TTC549 (cell line): ENCODE data around the gene SHISA6.

ENCODE experiments used
- FAIRE-seq: peaks from 2 replicates; lab custom pipeline; 2012; peaks lifted over from hg19 to GRCh38; lab: Jason Lieb, UNC

Gene SHISA6

GRCh38 chr17:11240841-11241610 lies at the start of gene SHISA6:
Gene SHISA6 (plus strand): TSS chr17:11241213.
- FAIRE-seq: no peak

GRCh38 chr17:11195801-11196200 lies 45.2 kb upstream of the SHISA6 start:
- FAIRE-seq: no peak

GRCh38 chr17:11204991-11205390 lies 36.0 kb upstream of the SHISA6 start:
- no peak for FAIRE-seq

- FAIRE-seq: no peak
Observed at GRCh38 chr17:11205659-11206058, 35.4 kb upstream of the SHISA6 start.

- no peak for FAIRE-seq
Observed at GRCh38 chr17:11209906-11210305, 31.1 kb upstream of the SHISA6 start.

- FAIRE-seq: no peak
Observed at GRCh38 chr17:11212792-11213191, 28.2 kb upstream of the SHISA6 start.

- FAIRE-seq: no peak
Observed at GRCh38 chr17:11216976-11217375, 24.0 kb upstream of the SHISA6 start.

- no peak for FAIRE-seq
Observed at GRCh38 chr17:11221196-11221595, 19.8 kb upstream of the SHISA6 start.

GRCh38 chr17:11221721-11222120 lies 19.3 kb upstream of the SHISA6 start:
- no peak for FAIRE-seq

- no peak for FAIRE-seq
Observed at GRCh38 chr17:11238705-11239104, 2.3 kb upstream of the SHISA6 start.

- FAIRE-seq: no peak
Observed at GRCh38 chr17:11239379-11239970, 1.5 kb upstream of the SHISA6 start.

- FAIRE-seq: no peak
Observed at GRCh38 chr17:11240041-11240840, 772 bp upstream of the SHISA6 start.

GRCh38 chr17:11241611-11242226 lies 706 bp downstream of the SHISA6 start:
- FAIRE-seq: no peak

- no peak for FAIRE-seq
Observed at GRCh38 chr17:11242411-11242810, 1.4 kb downstream of the SHISA6 start.

- FAIRE-seq: no peak
Observed at GRCh38 chr17:11244776-11245175, 3.8 kb downstream of the SHISA6 start.

- no peak for FAIRE-seq
Observed at GRCh38 chr17:11245187-11245586, 4.2 kb downstream of the SHISA6 start.

GRCh38 chr17:11245791-11246190 lies 4.8 kb downstream of the SHISA6 start:
- FAIRE-seq: no peak

- no peak for FAIRE-seq
Observed at GRCh38 chr17:11250161-11250560, 9.1 kb downstream of the SHISA6 start.

- FAIRE-seq: no peak
Observed at GRCh38 chr17:11251561-11252107, 10.6 kb downstream of the SHISA6 start.

GRCh38 chr17:11252146-11252545 lies 11.1 kb downstream of the SHISA6 start:
- FAIRE-seq: no peak

- no peak for FAIRE-seq
Observed at GRCh38 chr17:11256877-11257276, 15.9 kb downstream of the SHISA6 start.

- FAIRE-seq: no peak
Observed at GRCh38 chr17:11264183-11264871, 23.3 kb downstream of the SHISA6 start.
